SK-N-SH treated with all-trans-retinoic acid at 6 μM for 48 hours (cell line): ENCODE data around the gene SCN2A.

Source experiments
- ATAC-seq: fragments of 200-7000 bp; cut with Tn5 transposase; 3 replicates; pipeline ENCODE4 v1.9.1; 2020; ENCODE audit warnings: mild to moderate bottlenecking, moderate library complexity
- BACH2 ChIP-seq: fragments of 250-450 bp; sonication (Bioruptor Pico); IDR thresholded peaks from 2 replicates; pipeline ENCODE4 v1.9.0; 2021; ENCODE audit warnings: mild to moderate bottlenecking, borderline replicate concordance
- CREB5 ChIP-seq: fragments of 250-450 bp; sonication (Bioruptor Pico); IDR thresholded peaks from 2 replicates; pipeline ENCODE4 v1.5.1; 2020; ENCODE audit warnings: low read depth, mild to moderate bottlenecking, moderate library complexity
- CSDC2 ChIP-seq: fragments of 250-450 bp; sonication (Bioruptor Pico); IDR thresholded peaks from 2 replicates; pipeline ENCODE4 v1.5.0; 2020; ENCODE audit warnings: mild to moderate bottlenecking, moderate library complexity
- CSRNP3 ChIP-seq: fragments of 250-450 bp; sonication (Bioruptor Pico); IDR thresholded peaks from 2 replicates; pipeline ENCODE4 v1.5.1; 2021; ENCODE audit warnings: mild to moderate bottlenecking, moderate library complexity
- ESRRG ChIP-seq: fragments of 250-450 bp; sonication (Bioruptor Pico); IDR thresholded peaks from 2 replicates; pipeline ENCODE4 v1.6.1; 2021; ENCODE audit warnings: mild to moderate bottlenecking
- GLIS3 ChIP-seq: fragments of 250-450 bp; sonication (Bioruptor Pico); IDR thresholded peaks from 2 replicates; pipeline ENCODE4 v1.5.0; 2020; ENCODE audit warnings: mild to moderate bottlenecking, moderate library complexity
- ISL1 ChIP-seq: fragments of 250-450 bp; sonication (Bioruptor Pico); IDR thresholded peaks from 2 replicates; pipeline ENCODE4 v2.1.2; 2022; ENCODE audit warnings: mild to moderate bottlenecking, moderate library complexity
- OSR1 ChIP-seq: fragments of 250-450 bp; sonication (Bioruptor Pico); IDR thresholded peaks from 2 replicates; pipeline ENCODE4 v1.8.0; 2022; ENCODE audit warnings: moderate library complexity, mild to moderate bottlenecking, inconsistent platforms
- PATZ1 ChIP-seq: fragments of 250-450 bp; sonication (Bioruptor Pico); IDR thresholded peaks from 2 replicates; pipeline ENCODE4 v1.8.0; 2020; ENCODE audit warnings: mild to moderate bottlenecking, moderate library complexity, borderline replicate concordance
- PPARA ChIP-seq: fragments of 250-450 bp; sonication (Bioruptor Pico); IDR thresholded peaks from 2 replicates; pipeline ENCODE4 v1.5.0; 2020; ENCODE audit warnings: mild to moderate bottlenecking, borderline replicate concordance
- RARB ChIP-seq: fragments of 250-450 bp; sonication (Bioruptor Pico); IDR thresholded peaks from 2 replicates; pipeline ENCODE4 v1.8.0; 2021; ENCODE audit warnings: mild to moderate bottlenecking, moderate library complexity
- SNAI2 ChIP-seq: fragments of 250-450 bp; sonication (Bioruptor Pico); IDR thresholded peaks from 2 replicates; pipeline ENCODE4 v1.5.0; 2020; ENCODE audit warnings: mild to moderate bottlenecking, moderate library complexity
- TOX ChIP-seq: fragments of 250-450 bp; sonication (Bioruptor Pico); IDR thresholded peaks from 2 replicates; pipeline ENCODE4 v1.8.0; 2021; ENCODE audit warnings: mild to moderate bottlenecking, moderate library complexity, borderline replicate concordance
- TSHZ2 ChIP-seq: fragments of 250-450 bp; sonication (Bioruptor Pico); IDR thresholded peaks from 2 replicates; pipeline ENCODE4 v1.5.0; 2020; ENCODE audit warnings: mild to moderate bottlenecking, moderate library complexity
- ZC3H10 ChIP-seq: fragments of 250-450 bp; sonication (Bioruptor Pico); IDR thresholded peaks from 2 replicates; pipeline ENCODE4 v1.5.1; 2021; ENCODE audit warnings: mild to moderate bottlenecking, moderate library complexity
- ZFP3 ChIP-seq: fragments of 250-450 bp; sonication (Bioruptor Pico); IDR thresholded peaks from 2 replicates; pipeline ENCODE4 v1.5.0; 2020; ENCODE audit warnings: mild to moderate bottlenecking, moderate library complexity
- ZFP30 ChIP-seq: fragments of 450-650 bp; formaldehyde crosslinking; IDR thresholded peaks from 2 replicates; pipeline ENCODE4 v1.5.0; 2022; ENCODE audit warnings: mild to moderate bottlenecking, moderate library complexity
- ZNF565 ChIP-seq: fragments of 450-650 bp; formaldehyde crosslinking; conservative IDR thresholded peaks from 2 replicates; pipeline ENCODE4 v1.5.0; 2020; ENCODE audit warnings: low read depth, mild to moderate bottlenecking, moderate library complexity
- ZNF70 ChIP-seq: fragments of 450-650 bp; formaldehyde crosslinking; IDR thresholded peaks from 2 replicates; pipeline ENCODE4 v1.5.0; 2020; ENCODE audit warnings: mild to moderate bottlenecking, moderate library complexity
- ZNF8 ChIP-seq: fragments of 450-650 bp; formaldehyde crosslinking; IDR thresholded peaks from 2 replicates; pipeline ENCODE4 v1.5.0; 2020; ENCODE audit warnings: mild to moderate bottlenecking, moderate library complexity

SCN2A gene

GRCh38 chr2:165281387-165281786, 42.2 kb downstream of the SCN2A start:
- no peak for TF ChIP-seq ZNF70 (CRISPR knock-in tag)
- TF ChIP-seq ISL1 (CRISPR knock-in tag), result no peak
- TF ChIP-seq ZNF565, result no peak
- no peak for TF ChIP-seq RARB (CRISPR knock-in tag)
- TF ChIP-seq CSDC2 (CRISPR knock-in tag), result no peak
- no peak for TF ChIP-seq PPARA (CRISPR knock-in tag)
- TF ChIP-seq BACH2, result no peak
- no peak for TF ChIP-seq GLIS3 (CRISPR knock-in tag)
- no peak for TF ChIP-seq PATZ1 (CRISPR knock-in tag)
- TF ChIP-seq SNAI2 (CRISPR knock-in tag), result no peak
- TF ChIP-seq ZNF8 (CRISPR knock-in tag), result no peak
- no peak for TF ChIP-seq ZC3H10 (CRISPR knock-in tag)
- TF ChIP-seq TOX (CRISPR knock-in tag), result no peak

GRCh38 chr2:165283342-165283741, 44.1 kb downstream of the SCN2A start:
- TF ChIP-seq ZFP3 (CRISPR knock-in tag) (no peak), ZNF70 (CRISPR knock-in tag) (no peak), PATZ1 (CRISPR knock-in tag) (no peak), TOX (CRISPR knock-in tag) (no peak), ZFP30 (CRISPR knock-in tag) (no peak), SNAI2 (CRISPR knock-in tag) (no peak), PPARA (CRISPR knock-in tag) (no peak), OSR1 (CRISPR knock-in tag) (no peak), RARB (CRISPR knock-in tag) (no peak), ISL1 (CRISPR knock-in tag) (no peak), BACH2 (no peak), ESRRG (CRISPR knock-in tag) (no peak), CSDC2 (CRISPR knock-in tag) (no peak), ZC3H10 (CRISPR knock-in tag) (no peak), ZNF8 (CRISPR knock-in tag) (no peak)
- no peak for ATAC-seq

More at GRCh38 chr2:165281387-165281786, 42.2 kb downstream of the SCN2A start:
- ATAC-seq, result no peak

GRCh38 chr2:165287094-165287778, 48.0 kb downstream of the SCN2A start:
- TF ChIP-seq ZFP30 (CRISPR knock-in tag), result no peak
- ATAC-seq, result no peak

GRCh38 chr2:165289069-165289468, 49.9 kb downstream of the SCN2A start:
- ATAC-seq, result no peak

More at GRCh38 chr2:165289069-165289468, 49.9 kb downstream of the SCN2A start:
- no peak for TF ChIP-seq OSR1 (CRISPR knock-in tag)
- no peak for TF ChIP-seq ZFP3 (CRISPR knock-in tag)
- TF ChIP-seq TSHZ2, result no peak
- TF ChIP-seq CSRNP3 (CRISPR knock-in tag), result no peak
- no peak for TF ChIP-seq ESRRG (CRISPR knock-in tag)
- no peak for TF ChIP-seq RARB (CRISPR knock-in tag)
- no peak for TF ChIP-seq CREB5 (CRISPR knock-in tag)
- no peak for TF ChIP-seq GLIS3 (CRISPR knock-in tag)
- TF ChIP-seq SNAI2 (CRISPR knock-in tag), result no peak
- no peak for TF ChIP-seq PPARA (CRISPR knock-in tag)
